Measurements from ENCODE around the gene CLDN7.
A peak's percentile ranks its signal among the peaks of the same experiment; 100 is the strongest.

CLDN7 gene

DNA sequence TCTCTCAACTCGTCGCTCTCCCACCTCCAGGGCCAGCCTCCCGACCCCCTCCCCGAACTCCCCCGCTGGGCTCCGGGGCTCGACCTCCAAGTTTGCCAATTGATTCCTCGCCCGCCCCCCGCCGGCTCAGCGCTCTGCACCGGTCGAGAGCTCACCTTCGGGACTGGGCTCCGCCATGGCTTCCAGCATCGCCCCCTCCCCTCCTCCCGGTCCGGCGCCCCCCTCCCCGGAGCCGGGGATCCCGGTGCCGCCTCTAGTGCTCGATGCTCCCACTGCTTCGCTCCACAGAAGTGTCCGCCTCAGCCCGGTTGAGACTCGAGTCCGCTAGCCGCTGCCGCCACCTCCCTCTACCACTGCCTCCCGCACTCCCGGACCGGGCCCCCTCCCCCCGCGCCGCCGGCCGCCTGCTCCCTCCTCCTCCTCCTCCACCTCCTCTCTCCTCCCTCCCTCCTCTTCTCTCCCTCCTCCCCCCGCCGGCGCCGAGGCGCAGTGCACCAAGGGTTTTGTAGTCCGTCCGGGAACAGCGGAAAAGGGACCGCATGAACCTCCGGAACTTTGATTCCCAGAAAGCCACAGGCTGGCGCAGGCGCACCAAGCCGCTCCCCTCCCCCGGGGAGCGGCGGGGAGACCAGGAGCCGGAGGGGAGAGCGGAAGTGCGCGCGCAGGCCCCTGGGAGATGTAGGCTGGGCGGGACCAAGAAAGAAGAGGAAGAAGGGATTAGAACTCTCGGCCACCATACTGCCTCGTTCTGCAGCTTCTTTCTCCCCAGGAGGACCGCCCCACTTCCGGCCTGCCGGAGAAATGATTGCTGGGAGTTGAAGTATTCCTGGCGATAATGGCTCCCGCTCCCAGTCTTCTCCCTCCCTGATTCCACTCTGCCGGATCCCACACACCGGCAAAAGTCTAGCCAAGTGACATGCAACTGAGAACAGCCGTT, 22.9 kb downstream of the CLDN7 start, which contains the start of gene PHF23:
PHF23 (minus strand) TSS at position 367 of the 937 bp plus-strand sequence; CDS start at position 189, 178 bp downstream.
- Histone ChIP-seq H3K27me3 (ENCODE audit: insufficient read depth, low read length) (no peaks in the 10 kb centered on the region), H3K4me2 (ENCODE audit: low read length) (peak within 1 kb of the TSS; percentile 94), H3K9me2 (ENCODE audit: low read depth, low read length) (no peaks in the 10 kb centered on the region), H3K4me3 (ENCODE audit: low read depth, low read length, poor library complexity, severe bottlenecking) (peak within 1 kb of the TSS; percentile 98), H4K20me1 (ENCODE audit: insufficient read depth, low read length) (no peaks in the 10 kb centered on the region), H3K9ac (ENCODE audit: low read length) (peak within 1 kb of the TSS; percentile 100), H3F3A (ENCODE audit: insufficient read depth, low read length) (0 out of 2 replicates have a peak, but pooled peaks cover 10% of the 10 kb centered on the region), H3K9me3 (ENCODE audit: low read length) (no peaks in the 10 kb centered on the region), H3K79me2 (ENCODE audit: insufficient read depth, low read length) (peaks cover 7% of the 10 kb centered on the region; the same call in 1 of the 2 replicates), H3K4me1 (ENCODE audit: insufficient read depth, low read length, severe bottlenecking) (peaks cover 57% of the 10 kb centered on the region), H3K36me3 (ENCODE audit: insufficient read depth, low read length) (peaks cover 54% of the 10 kb centered on the region), H3K27ac (ENCODE audit: low read depth, low read length, poor library complexity, severe bottlenecking) (peak within 1 kb of the TSS; percentile 81), H2AFZ (ENCODE audit: low read length) (no peak within 1 kb of the TSS)
- TF ChIP-seq, protein P1, sequence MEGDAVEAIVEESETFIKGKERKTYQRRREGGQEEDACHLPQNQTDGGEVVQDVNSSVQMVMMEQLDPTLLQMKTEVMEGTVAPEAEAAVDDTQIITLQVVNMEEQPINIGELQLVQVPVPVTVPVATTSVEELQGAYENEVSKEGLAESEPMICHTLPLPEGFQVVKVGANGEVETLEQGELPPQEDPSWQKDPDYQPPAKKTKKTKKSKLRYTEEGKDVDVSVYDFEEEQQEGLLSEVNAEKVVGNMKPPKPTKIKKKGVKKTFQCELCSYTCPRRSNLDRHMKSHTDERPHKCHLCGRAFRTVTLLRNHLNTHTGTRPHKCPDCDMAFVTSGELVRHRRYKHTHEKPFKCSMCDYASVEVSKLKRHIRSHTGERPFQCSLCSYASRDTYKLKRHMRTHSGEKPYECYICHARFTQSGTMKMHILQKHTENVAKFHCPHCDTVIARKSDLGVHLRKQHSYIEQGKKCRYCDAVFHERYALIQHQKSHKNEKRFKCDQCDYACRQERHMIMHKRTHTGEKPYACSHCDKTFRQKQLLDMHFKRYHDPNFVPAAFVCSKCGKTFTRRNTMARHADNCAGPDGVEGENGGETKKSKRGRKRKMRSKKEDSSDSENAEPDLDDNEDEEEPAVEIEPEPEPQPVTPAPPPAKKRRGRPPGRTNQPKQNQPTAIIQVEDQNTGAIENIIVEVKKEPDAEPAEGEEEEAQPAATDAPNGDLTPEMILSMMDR (IDR thresholded peaks at IDR 0.05; ENCODE audit: low read length): no peak
- no peak for TF ChIP-seq EZH2 (IDR thresholded peaks at IDR 0.05; ENCODE audit: borderline replicate concordance, low read length)

DNA sequence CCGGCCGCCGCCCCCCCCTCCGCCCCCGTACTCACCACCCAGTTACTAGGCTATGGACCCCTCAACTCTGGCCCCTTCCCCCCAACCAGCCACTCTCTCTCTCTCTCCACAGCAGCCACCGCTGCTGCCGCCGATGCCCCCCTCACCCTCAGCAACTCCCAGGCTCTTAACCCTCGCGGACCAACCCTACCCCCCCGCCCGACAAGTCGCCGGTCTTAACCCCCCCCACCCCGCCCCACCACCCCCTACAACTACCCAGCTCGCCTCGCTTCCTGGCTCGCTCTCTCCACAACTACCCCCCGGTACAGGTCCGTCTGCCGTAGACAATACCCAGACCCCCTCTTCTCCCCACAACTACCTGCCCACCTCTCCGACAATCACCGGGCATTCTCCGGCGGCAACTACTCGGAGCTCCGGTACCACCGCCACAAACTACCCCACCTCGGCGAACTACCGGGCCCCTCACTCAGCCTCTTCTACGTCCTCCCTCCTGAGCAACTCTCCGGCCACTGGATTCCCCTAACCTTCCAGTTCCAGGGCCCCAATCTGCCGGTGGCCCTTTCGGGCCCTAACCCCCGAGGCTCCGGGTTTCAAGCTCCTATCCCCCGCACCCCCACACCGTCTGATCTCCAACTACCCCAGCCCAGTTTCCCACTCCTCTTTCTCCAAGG, 23.7 kb downstream of the CLDN7 start:
- peaks cover 48% of the 10 kb centered on the region for H3K36me3 ChIP-seq (ENCODE audit: insufficient read depth, low read length)
- H3K79me2 ChIP-seq (ENCODE audit: insufficient read depth, low read length): peaks cover 11% of the 10 kb centered on the region
- H3K9ac ChIP-seq (ENCODE audit: low read length): peak overlapping the region; percentile 100
- no peak overlapping the region for H2AFZ ChIP-seq (ENCODE audit: low read length)
- peak overlapping the region; percentile 98 for H3K4me3 ChIP-seq (ENCODE audit: low read depth, low read length, poor library complexity, severe bottlenecking)
- no peaks in the 10 kb centered on the region for H3K27me3 ChIP-seq (ENCODE audit: insufficient read depth, low read length)
- H3K4me2 ChIP-seq (ENCODE audit: low read length): peak overlapping the region; percentile 63
- H3K4me1 ChIP-seq (ENCODE audit: insufficient read depth, low read length, severe bottlenecking): peaks cover 57% of the 10 kb centered on the region
- peak overlapping the region; percentile 81 for H3K27ac ChIP-seq (ENCODE audit: low read depth, low read length, poor library complexity, severe bottlenecking)
- TF ChIP-seq, protein P1 (IDR thresholded peaks at IDR 0.05; ENCODE audit: low read length): no peak
- TF ChIP-seq EZH2 (IDR thresholded peaks at IDR 0.05; ENCODE audit: borderline replicate concordance, low read length): no peak
- no peaks in the 10 kb centered on the region for H4K20me1 ChIP-seq (ENCODE audit: insufficient read depth, low read length)
- no peaks in the 10 kb centered on the region for H3K9me3 ChIP-seq (ENCODE audit: low read length)
- H3K9me2 ChIP-seq (ENCODE audit: low read depth, low read length): no peaks in the 10 kb centered on the region
- 0 out of 2 replicates have a peak, but pooled peaks cover 10% of the 10 kb centered on the region for H3F3A ChIP-seq (ENCODE audit: insufficient read depth, low read length)

DNA sequence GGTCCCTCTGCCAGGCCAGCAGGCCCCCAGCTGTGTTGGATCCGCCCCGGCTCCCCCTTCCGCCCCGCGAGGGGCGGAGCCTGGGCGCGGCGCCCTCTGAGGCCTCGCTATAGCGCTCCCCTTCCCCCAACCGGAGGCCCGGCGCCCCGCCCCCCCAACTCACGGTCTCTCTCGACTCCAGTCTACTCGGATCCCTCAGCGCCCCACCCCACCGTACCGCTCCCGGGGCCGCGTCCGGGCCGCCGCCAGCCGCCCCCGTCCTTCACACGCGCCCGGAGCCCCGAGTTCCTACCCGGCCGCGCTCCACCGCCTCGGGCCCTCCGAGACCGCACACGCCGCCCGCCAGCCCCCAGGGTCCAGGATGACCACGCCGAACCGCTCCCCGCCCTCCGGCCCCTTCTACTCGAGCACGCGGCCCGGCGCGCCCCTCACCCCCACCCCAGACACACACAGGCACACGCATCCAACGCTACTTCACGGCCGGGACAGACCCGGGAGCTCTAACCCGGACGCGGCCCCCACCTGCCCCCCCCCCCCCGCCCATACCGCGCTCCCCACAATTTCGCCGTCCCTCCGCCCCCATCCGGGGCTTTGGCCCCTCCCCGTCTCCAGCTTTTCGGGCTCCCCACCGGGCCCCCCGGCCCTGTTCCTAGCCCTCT, 24.4 kb downstream of the CLDN7 start:
- Histone ChIP-seq H3F3A (ENCODE audit: insufficient read depth, low read length) (0 out of 2 replicates have a peak, but pooled peaks cover 10% of the 10 kb centered on the region), H3K9me3 (ENCODE audit: low read length) (no peaks in the 10 kb centered on the region), H3K27me3 (ENCODE audit: insufficient read depth, low read length) (no peaks in the 10 kb centered on the region), H3K9me2 (ENCODE audit: low read depth, low read length) (no peaks in the 10 kb centered on the region), H3K27ac (ENCODE audit: low read depth, low read length, poor library complexity, severe bottlenecking) (peak overlapping the region; percentile 81), H3K4me1 (ENCODE audit: insufficient read depth, low read length, severe bottlenecking) (peaks cover 51% of the 10 kb centered on the region), H2AFZ (ENCODE audit: low read length) (no peak overlapping the region), H3K36me3 (ENCODE audit: insufficient read depth, low read length) (peaks cover 44% of the 10 kb centered on the region), H3K9ac (ENCODE audit: low read length) (peak overlapping the region; percentile 100), H4K20me1 (ENCODE audit: insufficient read depth, low read length) (no peaks in the 10 kb centered on the region), H3K4me3 (ENCODE audit: low read depth, low read length, poor library complexity, severe bottlenecking) (peak overlapping the region; percentile 98), H3K79me2 (ENCODE audit: insufficient read depth, low read length) (peaks cover 17% of the 10 kb centered on the region), H3K4me2 (ENCODE audit: low read length) (peak overlapping the region; percentile 63)
- TF ChIP-seq EZH2 (IDR thresholded peaks at IDR 0.05; ENCODE audit: borderline replicate concordance, low read length): no peak
- TF ChIP-seq, protein P1 (IDR thresholded peaks at IDR 0.05; ENCODE audit: low read length): no peak
